ENCODE results near the gene ACTN4. TPM values are rescaled to one million over a fixed set of nuclear protein-coding genes. Genes with fewer than 3 reads are reported as not detected.

The ACTN4 gene
- total and polyA plus RNA-seq, 2 donors (not counting 3 experiments of a cell fraction or from before 2014, with no cell fraction given): 313 to 748 TPM

GRCh38 chr19:38664503-38665211 is 17.2 kb downstream of the ACTN4 start:
- intact Hi-C loops (cut with micrococcal nuclease) (no loop called here), dilution Hi-C loops (cut with MboI; ENCODE audit: extremely low pct_ligation_motif_present, low sequenced_read_pairs) (no loop called here)
- FAIRE-seq: peak; percentile 21
- Histone ChIP-seq H3K36me3 (ENCODE audit: control insufficient read depth in 2 of 2, extremely low read depth in 1 of 2, insufficient read depth in 2 of 2, low read length in 2 of 2) (peaks cover 0 to 3% of the 10 kb centered on the region in 2 experiments), H3K4me1 (ENCODE audit: control insufficient read depth, extremely low read depth, insufficient read depth, low read length) (peaks cover 76% of the 10 kb centered on the region), H2AFZ (ENCODE audit: low read depth, low read length) (no peak overlapping the region), H3K4me3 (replicated peaks in 1 of 3; ENCODE audit: insufficient read depth in 1 of 3, low read depth in 1 of 3, low read length in 3 of 3) (no peak overlapping the region), H3K4me2 (ENCODE audit: insufficient read depth, low read length) (peak overlapping the region; percentile 66), H3K27me3 (ENCODE audit: control insufficient read depth in 2 of 2, insufficient read depth in 2 of 2, low read length in 2 of 2) (no peaks in the 10 kb centered on the region), H3K9me1 (replicated peaks; ENCODE audit: control insufficient read depth, extremely low read depth, insufficient read depth, low read length) (no peaks in the 10 kb centered on the region), H3K9ac (replicated peaks; ENCODE audit: extremely low read depth, insufficient read depth, low read length) (peak overlapping the region; percentile 69), H3K9me3 (replicated peaks; ENCODE audit: control insufficient read depth, insufficient read depth, low read length) (no peaks in the 10 kb centered on the region), H3K79me2 (ENCODE audit: control insufficient read depth, insufficient read depth, low read length) (peaks cover 98% of the 10 kb centered on the region), H4K20me1 (replicated peaks; ENCODE audit: control insufficient read depth, extremely low read depth, insufficient read depth, low read length) (no peaks in the 10 kb centered on the region), H3K27ac (ENCODE audit: insufficient read depth, low read depth, low read length) (peak overlapping the region; percentile 95)
- ChIA-PET POLR2A (interaction anchor here (1.1 kb wide), 1 partner anchor 17 kb away, joined by 4 read pairs; the partner anchor contains the start of gene ACTN4), CTCF (interaction anchor here (3.6 kb wide), 1 partner anchor 30 kb away, joined by 13 read pairs; no protein-coding TSS in a partner anchor)
- TF ChIP-seq JUN (IDR thresholded peaks at IDR 0.05; ENCODE audit: borderline replicate concordance, insufficient read depth, insufficient read length, low read depth) (no peak), POLR2A (IDR thresholded peaks at IDR 0.05; ENCODE audit: low read depth, low read length) (no peak)
- no TSS peak for BruUV-seq (replicated peaks)
- DNase-seq (ENCODE audit: low read depth, low spot score): peak; percentile 23

GRCh38 chr19:38665219-38665931 is 17.9 kb downstream of the ACTN4 start:
- intact Hi-C loops (cut with micrococcal nuclease): no loop called here
- H3K9ac ChIP-seq (replicated peaks; ENCODE audit: extremely low read depth, insufficient read depth, low read length): peak overlapping the region; percentile 69
- peak overlapping the region; percentile 66 for H3K4me2 ChIP-seq (ENCODE audit: insufficient read depth, low read length)
- peaks cover 76% of the 10 kb centered on the region for H3K4me1 ChIP-seq (ENCODE audit: control insufficient read depth, extremely low read depth, insufficient read depth, low read length)
- FAIRE-seq (no peak), DNase-seq (ENCODE audit: low read depth, low spot score) (peak; percentile 21)
- H2AFZ ChIP-seq (ENCODE audit: low read depth, low read length): no peak overlapping the region
- H3K4me3 ChIP-seq (replicated peaks in 1 of 3; ENCODE audit: insufficient read depth in 1 of 3, low read depth in 1 of 3, low read length in 3 of 3): no peak overlapping the region
- H4K20me1 ChIP-seq (replicated peaks; ENCODE audit: control insufficient read depth, extremely low read depth, insufficient read depth, low read length): no peaks in the 10 kb centered on the region
- H3K36me3 ChIP-seq (ENCODE audit: control insufficient read depth in 2 of 2, extremely low read depth in 1 of 2, insufficient read depth in 2 of 2, low read length in 2 of 2): peaks cover 0 to 3% of the 10 kb centered on the region in 2 experiments
- TSS peak; percentile 86 for BruUV-seq (replicated peaks)
- no peaks in the 10 kb centered on the region for H3K9me3 ChIP-seq (replicated peaks; ENCODE audit: control insufficient read depth, insufficient read depth, low read length)
- no peaks in the 10 kb centered on the region for H3K27me3 ChIP-seq (ENCODE audit: control insufficient read depth in 2 of 2, insufficient read depth in 2 of 2, low read length in 2 of 2)
- H3K9me1 ChIP-seq (replicated peaks; ENCODE audit: control insufficient read depth, extremely low read depth, insufficient read depth, low read length): no peaks in the 10 kb centered on the region
- ChIA-PET CTCF (interaction anchor here (3.6 kb wide), 1 partner anchor 31 kb away, joined by 13 read pairs; no protein-coding TSS in a partner anchor), POLR2A (interaction anchor here (0.8 to 2.0 kb wide), 3 partner anchors 15 to 18 kb away, joined by 3 to 9 read pairs (median 4); partner anchors contain the start of gene ACTN4)
- H3K27ac ChIP-seq (ENCODE audit: insufficient read depth, low read depth, low read length): peak overlapping the region; percentile 95
- TF ChIP-seq EZH2 (IDR thresholded peaks at IDR 0.05; ENCODE audit: borderline replicate concordance, low read depth, low read length, severe bottlenecking) (no peak), CTCF (IDR thresholded peaks at IDR 0.05; ENCODE audit: extremely low read depth in 1 of 2, insufficient read depth in 1 of 2, low read depth in 1 of 2, low read length in 2 of 2) (no peak), POLR2AphosphoS5 (IDR thresholded peaks at IDR 0.05; ENCODE audit: insufficient read depth, low read depth, low read length) (no peak), POLR2A (IDR thresholded peaks at IDR 0.05; ENCODE audit: low read depth, low read length) (no peak), GATA2 (IDR thresholded peaks at IDR 0.05; ENCODE audit: insufficient read depth, insufficient read length, low read depth, low read length) (no peak), MYC (IDR thresholded peaks at IDR 0.05; ENCODE audit: low read depth, low read length) (no peak), FOS (IDR thresholded peaks at IDR 0.05; ENCODE audit: borderline replicate concordance, insufficient read depth, low read length) (no peak), MAX (IDR thresholded peaks at IDR 0.05; ENCODE audit: insufficient read depth, insufficient read length) (no peak), JUN (IDR thresholded peaks at IDR 0.05; ENCODE audit: borderline replicate concordance, insufficient read depth, insufficient read length, low read depth) (no peak)
- peaks cover 98% of the 10 kb centered on the region for H3K79me2 ChIP-seq (ENCODE audit: control insufficient read depth, insufficient read depth, low read length)
- dilution Hi-C loops (cut with MboI; ENCODE audit: extremely low pct_ligation_motif_present, low sequenced_read_pairs): no loop called here
